Astrocyte (in vitro differentiated cells and primary cell): ENCODE data around the gene ZEB1. TPM values are rescaled to one million over a fixed set of nuclear protein-coding genes. Genes with fewer than 3 reads are reported as not detected.

Experiments used
- DNase-seq: peaks from one replicate; pipeline ENCODE4 v3.0.0-alpha.2; 2010; ENCODE audit warnings: low read depth
- FAIRE-seq: peaks from 2 replicates; lab custom pipeline; 2011; peaks lifted over from hg19 to GRCh38; lab: Jason Lieb, UNC
- H2AFZ ChIP-seq: 2 replicates; pipeline ENCODE4 v1.6.0; 2012; ENCODE audit warnings: low read depth, low read length, inconsistent platforms
- H3K27ac ChIP-seq: 2 replicates; pipeline ENCODE4 v1.5.1; 2011; ENCODE audit warnings: low read depth, low read length, inconsistent platforms
- H3K27me3 ChIP-seq: 2 replicates; pipeline ENCODE4 v1.6.0; 2011; ENCODE audit warnings: low read length, inconsistent platforms; ENCODE audit not compliant: insufficient read depth
- H3K36me3 ChIP-seq: 2 replicates; pipeline ENCODE4 v1.5.1; 2011; ENCODE audit warnings: low read length, inconsistent platforms; ENCODE audit not compliant: insufficient read depth
- H3K4me1 ChIP-seq: 2 replicates; pipeline ENCODE4 v1.5.1; 2011; ENCODE audit warnings: low read length, inconsistent platforms; ENCODE audit not compliant: insufficient read depth
- H3K4me2 ChIP-seq: 2 replicates; pipeline ENCODE4 v1.6.0; 2012; ENCODE audit warnings: low read length, inconsistent platforms
- H3K4me3 ChIP-seq: 2 replicates; pipeline ENCODE4 v1.5.1; 2011; ENCODE audit warnings: low read depth, mild to moderate bottlenecking, low read length, inconsistent platforms; ENCODE audit not compliant: insufficient read depth
- H3K79me2 ChIP-seq: 2 replicates; pipeline ENCODE4 v1.6.0; 2012; ENCODE audit warnings: mild to moderate bottlenecking, low read length, inconsistent platforms; ENCODE audit not compliant: insufficient read depth
- H3K9ac ChIP-seq: 2 replicates; pipeline ENCODE4 v1.6.0; 2012; ENCODE audit warnings: mild to moderate bottlenecking, low read length, inconsistent platforms
- H3K9me3 ChIP-seq: 2 replicates; pipeline ENCODE4 v1.5.1; 2012; ENCODE audit warnings: low read depth, mild to moderate bottlenecking, low read length, inconsistent platforms; ENCODE audit not compliant: insufficient read depth
- H4K20me1 ChIP-seq: 2 replicates; pipeline ENCODE4 v1.6.0; 2012; ENCODE audit warnings: low read length, inconsistent platforms; ENCODE audit not compliant: insufficient read depth
- H3K27ac Mint-ChIP-seq: one replicate; pipeline ENCODE4 v1.8.0; 2021; ENCODE audit warnings: mild to moderate bottlenecking, mixed read lengths; ENCODE audit not compliant: unreplicated experiment
- H3K27me3 Mint-ChIP-seq: one replicate; pipeline ENCODE4 v1.8.0; 2021; ENCODE audit warnings: low read depth, mixed read lengths; ENCODE audit not compliant: unreplicated experiment
- H3K36me3 Mint-ChIP-seq: one replicate; pipeline ENCODE4 v1.8.0; 2021; ENCODE audit warnings: low read depth, mixed read lengths; ENCODE audit not compliant: unreplicated experiment
- H3K4me1 Mint-ChIP-seq: one replicate; pipeline ENCODE4 v1.8.0; 2021; ENCODE audit warnings: low read depth, mixed read lengths; ENCODE audit not compliant: unreplicated experiment
- H3K4me3 Mint-ChIP-seq: one replicate; pipeline ENCODE4 v1.8.0; 2021; ENCODE audit warnings: mild to moderate bottlenecking, moderate library complexity, mixed read lengths; ENCODE audit not compliant: unreplicated experiment
- H3K9me3 Mint-ChIP-seq: one replicate; pipeline ENCODE4 v1.8.0; 2021; ENCODE audit warnings: mild to moderate bottlenecking, mixed read lengths; ENCODE audit not compliant: unreplicated experiment
- EZH2 ChIP-seq: IDR thresholded peaks from 2 replicates; pipeline ENCODE4 v1.6.1; 2012; ENCODE audit warnings: mild to moderate bottlenecking, low read length, inconsistent platforms; ENCODE audit not compliant: insufficient read depth
- total RNA-seq: library from RNA; stranded (reverse); gene quantifications from 2 replicates; pipeline ENCODE4 v1.2.1, GENCODE V29; 2021
- TF ChIP-seq, protein P1 (sequence below): IDR thresholded peaks from 2 replicates; pipeline ENCODE4 v1.5.1; 2011; ENCODE audit warnings: low read depth, mild to moderate bottlenecking, inconsistent platforms, low read length, moderate library complexity; ENCODE audit not compliant: insufficient read depth

The ZEB1 gene
- total RNA-seq, 1 donor from 2014 or later = 37.2 TPM

DNA sequence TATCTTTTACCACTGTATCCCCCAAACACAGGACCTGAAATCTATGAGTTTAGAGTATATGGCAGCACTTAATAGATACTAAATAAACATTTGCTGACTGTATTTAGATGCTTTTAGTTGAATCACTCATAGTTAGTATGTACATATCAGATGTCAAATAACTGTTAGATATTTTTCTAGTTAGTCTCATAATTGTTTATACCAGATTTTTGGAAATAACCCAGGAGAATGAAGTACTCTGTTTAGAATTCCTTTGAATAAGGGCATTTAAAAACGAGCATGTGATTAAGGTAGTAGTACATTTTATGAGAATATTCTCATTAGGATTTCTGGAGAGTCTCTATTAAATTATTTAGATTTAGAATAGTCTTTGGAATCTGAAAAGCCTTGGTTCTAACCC, 22.3 kb upstream of the ZEB1 start:
- Histone ChIP-seq H2AFZ (no peak overlapping the region), H3K9me3 (no peaks in the 10 kb centered on the region), H3K27ac (no peak overlapping the region), H3K79me2 (no peaks in the 10 kb centered on the region), H3K27me3 (no peaks in the 10 kb centered on the region), H3K4me1 (no peaks in the 10 kb centered on the region), H3K9ac (no peak overlapping the region), H3K4me3 (no peak overlapping the region), H3K4me2 (no peak overlapping the region), H4K20me1 (no peaks in the 10 kb centered on the region), H3K36me3 (no peaks in the 10 kb centered on the region)
- Mint-ChIP-seq H3K27ac (no peak overlapping the region), H3K36me3 (no peaks in the 10 kb centered on the region), H3K4me1 (peaks cover 4% of the 10 kb centered on the region), H3K9me3 (no peaks in the 10 kb centered on the region), H3K27me3 (no peaks in the 10 kb centered on the region), H3K4me3 (no peak overlapping the region)
- TF ChIP-seq, protein P1, sequence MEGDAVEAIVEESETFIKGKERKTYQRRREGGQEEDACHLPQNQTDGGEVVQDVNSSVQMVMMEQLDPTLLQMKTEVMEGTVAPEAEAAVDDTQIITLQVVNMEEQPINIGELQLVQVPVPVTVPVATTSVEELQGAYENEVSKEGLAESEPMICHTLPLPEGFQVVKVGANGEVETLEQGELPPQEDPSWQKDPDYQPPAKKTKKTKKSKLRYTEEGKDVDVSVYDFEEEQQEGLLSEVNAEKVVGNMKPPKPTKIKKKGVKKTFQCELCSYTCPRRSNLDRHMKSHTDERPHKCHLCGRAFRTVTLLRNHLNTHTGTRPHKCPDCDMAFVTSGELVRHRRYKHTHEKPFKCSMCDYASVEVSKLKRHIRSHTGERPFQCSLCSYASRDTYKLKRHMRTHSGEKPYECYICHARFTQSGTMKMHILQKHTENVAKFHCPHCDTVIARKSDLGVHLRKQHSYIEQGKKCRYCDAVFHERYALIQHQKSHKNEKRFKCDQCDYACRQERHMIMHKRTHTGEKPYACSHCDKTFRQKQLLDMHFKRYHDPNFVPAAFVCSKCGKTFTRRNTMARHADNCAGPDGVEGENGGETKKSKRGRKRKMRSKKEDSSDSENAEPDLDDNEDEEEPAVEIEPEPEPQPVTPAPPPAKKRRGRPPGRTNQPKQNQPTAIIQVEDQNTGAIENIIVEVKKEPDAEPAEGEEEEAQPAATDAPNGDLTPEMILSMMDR = no peak
- TF ChIP-seq EZH2 = no peak
- no peak for DNase-seq
- peak; percentile 13 for FAIRE-seq

DNA sequence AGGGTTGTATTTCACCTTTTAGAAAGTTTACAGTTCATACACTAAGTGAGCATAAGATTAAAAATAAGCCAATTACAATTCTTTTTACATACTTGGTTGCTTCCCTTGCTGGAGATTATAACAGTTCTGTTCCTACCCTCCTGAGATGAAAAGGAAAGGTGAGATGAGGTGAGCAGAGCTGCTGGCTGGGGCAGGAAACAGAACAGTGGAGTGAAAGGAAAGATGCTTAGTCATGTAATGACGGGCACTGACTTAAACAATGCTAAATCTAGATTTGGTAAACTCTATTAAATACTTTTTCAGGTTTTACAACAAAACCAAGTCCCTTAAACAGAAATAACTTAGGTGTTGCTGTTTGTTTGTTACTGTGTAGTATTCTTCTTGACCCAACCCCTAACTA, 19.9 kb upstream of the ZEB1 start:
- no peaks in the 10 kb centered on the region for H3K36me3 ChIP-seq
- no peak for DNase-seq

DNA sequence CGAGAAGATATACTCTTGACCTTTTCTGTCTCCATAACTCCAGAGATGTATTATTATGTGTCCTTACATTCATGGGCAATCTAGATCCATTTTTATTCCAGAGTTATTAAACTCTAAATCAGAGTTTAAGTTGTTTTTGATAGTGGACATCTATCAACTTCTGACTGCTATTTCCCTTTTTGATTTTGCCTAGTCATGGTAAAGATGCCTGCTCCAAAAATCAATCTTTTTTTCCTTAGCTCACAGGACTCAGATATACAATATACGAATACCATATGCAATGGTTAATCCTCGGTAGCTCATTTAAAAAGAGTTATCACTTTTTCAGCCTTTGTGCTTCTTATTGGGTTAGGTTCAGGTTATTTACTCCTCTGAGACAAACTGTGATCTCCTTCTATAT, 15.8 kb upstream of the ZEB1 start:
- no peak overlapping the region for H3K9ac ChIP-seq
- no peak overlapping the region for H3K4me2 ChIP-seq
- no peaks in the 10 kb centered on the region for H3K4me1 ChIP-seq
- no peaks in the 10 kb centered on the region for H3K27me3 ChIP-seq
- no peak overlapping the region for H3K27ac ChIP-seq
- no peak overlapping the region for H2AFZ ChIP-seq
- H3K9me3 ChIP-seq = no peaks in the 10 kb centered on the region
- no peaks in the 10 kb centered on the region for H3K36me3 Mint-ChIP-seq
- TF ChIP-seq, protein P1 = no peak
- TF ChIP-seq EZH2 = no peak
- H3K4me1 Mint-ChIP-seq = peaks cover 4% of the 10 kb centered on the region
- DNase-seq (no peak), FAIRE-seq (no peak)
- no peaks in the 10 kb centered on the region for H3K36me3 ChIP-seq
- H4K20me1 ChIP-seq = no peaks in the 10 kb centered on the region
- H3K9me3 Mint-ChIP-seq = no peaks in the 10 kb centered on the region
- no peaks in the 10 kb centered on the region for H3K79me2 ChIP-seq
- no peak overlapping the region for H3K4me3 ChIP-seq
- H3K27ac Mint-ChIP-seq = no peak overlapping the region
- no peak overlapping the region for H3K4me3 Mint-ChIP-seq
- no peaks in the 10 kb centered on the region for H3K27me3 Mint-ChIP-seq

More for the DNA sequence above, 19.9 kb upstream of the ZEB1 start:
- Histone ChIP-seq H3K4me3 (no peak overlapping the region), H3K27ac (no peak overlapping the region), H3K4me1 (no peaks in the 10 kb centered on the region), H3K9ac (no peak overlapping the region), H2AFZ (peak overlapping the region; percentile 53), H3K4me2 (no peak overlapping the region), H3K9me3 (no peaks in the 10 kb centered on the region), H3K79me2 (no peaks in the 10 kb centered on the region), H4K20me1 (no peaks in the 10 kb centered on the region), H3K27me3 (no peaks in the 10 kb centered on the region)
- Mint-ChIP-seq H3K4me3 (no peak overlapping the region), H3K4me1 (peaks cover 4% of the 10 kb centered on the region), H3K27ac (no peak overlapping the region), H3K36me3 (no peaks in the 10 kb centered on the region), H3K27me3 (no peaks in the 10 kb centered on the region), H3K9me3 (no peaks in the 10 kb centered on the region)
- TF ChIP-seq, protein P1 = no peak
- no peak for TF ChIP-seq EZH2
- FAIRE-seq = no peak
